Smooth muscle cell (in vitro differentiated cells): ENCODE measurements around the gene MEI1. TPM values are rescaled to one million over a fixed set of nuclear protein-coding genes. Genes with fewer than 3 reads are reported as not detected.

Experiments
- DNase-seq: peaks from one replicate; lab custom pipeline; 2025; ENCODE audit not compliant: unreplicated experiment; lab: John Stamatoyannopoulos, UW
- H2AFZ ChIP-seq: fragments of 200-600 bp; sonication (generic); 2 replicates; pipeline ENCODE4 v1.6.0; 2016; ENCODE audit warnings: antibody characterized with exemption, low read depth, mild to moderate bottlenecking
- H3F3A ChIP-seq: fragments of 200-600 bp; sonication (generic); 2 replicates; pipeline ENCODE4 v1.6.0; 2017; ENCODE audit warnings: antibody characterized with exemption, low read depth
- H3K27ac ChIP-seq: fragments of 200-600 bp; sonication (generic); 2 replicates; pipeline ENCODE4 v1.5.1; 2016; ENCODE audit warnings: low read depth, mild to moderate bottlenecking
- H3K27me3 ChIP-seq: fragments of 200-600 bp; sonication (generic); 2 replicates; pipeline ENCODE4 v1.6.1; 2016; ENCODE audit warnings: low read depth, mild to moderate bottlenecking
- H3K36me3 ChIP-seq: fragments of 200-600 bp; sonication (generic); 2 replicates; pipeline ENCODE4 v1.5.1; 2016; ENCODE audit warnings: low read depth
- H3K4me1 ChIP-seq: fragments of 200-600 bp; sonication (generic); 2 replicates; pipeline ENCODE4 v1.5.1; 2016; ENCODE audit warnings: low read depth
- H3K4me2 ChIP-seq: fragments of 200-600 bp; sonication (generic); 2 replicates; pipeline ENCODE4 v1.6.0; 2016; ENCODE audit warnings: mild to moderate bottlenecking
- H3K4me3 ChIP-seq: fragments of 200-600 bp; sonication (generic); 2 replicates; pipeline ENCODE4 v1.5.1; 2016; ENCODE audit warnings: mild to moderate bottlenecking
- H3K79me2 ChIP-seq: fragments of 200-600 bp; sonication (generic); 2 replicates; pipeline ENCODE4 v1.6.0; 2016; ENCODE audit warnings: low read depth, mild to moderate bottlenecking
- H3K9ac ChIP-seq: fragments of 200-600 bp; sonication (generic); 2 replicates; pipeline ENCODE4 v1.6.0; 2016; ENCODE audit warnings: low read depth
- H3K9me3 ChIP-seq: fragments of 200-600 bp; sonication (generic); replicated peaks from 2 replicates; pipeline ENCODE4 v1.5.1; 2016; ENCODE audit warnings: low read depth
- H4K20me1 ChIP-seq: fragments of 200-600 bp; sonication (generic); 2 replicates; pipeline ENCODE4 v1.6.0; 2016; ENCODE audit warnings: low read depth
- WGBS: methylation state at CpG from one replicate; pipeline ENCODE4 v1.1.7; 2016; ENCODE audit warnings: low lambda C conversion rate; 5-methylcytosine and 5-hydroxymethylcytosine counted together
- polyA plus RNA-seq: library from polyadenylated mRNA; unstranded; fragments of >200 nt; fragmentation: Nextera tagmentation; extraction: Ambion mirVana; gene quantifications from 2 replicates; pipeline ENCODE4 v1.2.1, GENCODE V29; 2016
- total RNA-seq: library from RNA; depleted of rRNA; stranded (reverse); fragments of >200 nt; gene quantifications from 2 replicates; pipeline ENCODE4 v1.2.3, GENCODE V29; 2014
- TF ChIP-seq, protein P1 (sequence below): fragments of 200-600 bp; sonication (generic); IDR thresholded peaks from 2 replicates; pipeline ENCODE4 v1.5.1; 2017; ENCODE audit warnings: borderline replicate concordance, mild to moderate bottlenecking, antibody characterized with exemption; ENCODE audit not compliant: insufficient read depth, poor library complexity, severe bottlenecking

The MEI1 gene
- total and polyA plus RNA-seq, 2 experiments from 2014 or later = 0.18 to 3.2 TPM

DNA sequence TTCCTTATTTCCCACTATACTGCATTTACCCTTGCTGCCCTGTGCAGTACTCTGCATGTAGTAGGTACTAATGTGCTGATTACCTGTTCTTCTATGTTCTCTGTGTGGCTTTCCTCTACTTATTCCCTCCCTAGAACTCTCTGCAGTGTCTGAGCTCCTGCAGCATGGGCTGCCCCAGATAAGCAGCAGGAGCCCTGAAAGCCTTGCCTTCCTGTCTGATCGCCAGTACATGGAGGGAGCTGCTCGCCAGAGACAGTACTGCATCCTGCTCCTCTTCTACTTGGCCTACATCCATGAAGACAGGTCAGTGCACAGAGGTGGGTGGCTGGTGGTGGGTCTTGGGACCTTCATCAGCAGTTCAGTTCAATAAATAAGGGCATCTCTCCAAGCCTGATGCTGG, 58.9 kb downstream of the MEI1 start:
- DNase-seq = no peak
- Histone ChIP-seq H3K4me2 (no peak overlapping the region), H3K79me2 (no peaks in the 10 kb centered on the region), H3K36me3 (no peaks in the 10 kb centered on the region), H3K4me1 (no peaks in the 10 kb centered on the region), H2AFZ (no peak overlapping the region), H3K4me3 (no peak overlapping the region), H4K20me1 (no peaks in the 10 kb centered on the region), H3F3A (no peaks in the 10 kb centered on the region), H3K27ac (no peak overlapping the region), H3K9ac (no peak overlapping the region), H3K27me3 (no peaks in the 10 kb centered on the region), H3K9me3 (no peaks in the 10 kb centered on the region)
- WGBS = 80% methylated on average over 2 of the region's 2 CpGs
- TF ChIP-seq, protein P1, sequence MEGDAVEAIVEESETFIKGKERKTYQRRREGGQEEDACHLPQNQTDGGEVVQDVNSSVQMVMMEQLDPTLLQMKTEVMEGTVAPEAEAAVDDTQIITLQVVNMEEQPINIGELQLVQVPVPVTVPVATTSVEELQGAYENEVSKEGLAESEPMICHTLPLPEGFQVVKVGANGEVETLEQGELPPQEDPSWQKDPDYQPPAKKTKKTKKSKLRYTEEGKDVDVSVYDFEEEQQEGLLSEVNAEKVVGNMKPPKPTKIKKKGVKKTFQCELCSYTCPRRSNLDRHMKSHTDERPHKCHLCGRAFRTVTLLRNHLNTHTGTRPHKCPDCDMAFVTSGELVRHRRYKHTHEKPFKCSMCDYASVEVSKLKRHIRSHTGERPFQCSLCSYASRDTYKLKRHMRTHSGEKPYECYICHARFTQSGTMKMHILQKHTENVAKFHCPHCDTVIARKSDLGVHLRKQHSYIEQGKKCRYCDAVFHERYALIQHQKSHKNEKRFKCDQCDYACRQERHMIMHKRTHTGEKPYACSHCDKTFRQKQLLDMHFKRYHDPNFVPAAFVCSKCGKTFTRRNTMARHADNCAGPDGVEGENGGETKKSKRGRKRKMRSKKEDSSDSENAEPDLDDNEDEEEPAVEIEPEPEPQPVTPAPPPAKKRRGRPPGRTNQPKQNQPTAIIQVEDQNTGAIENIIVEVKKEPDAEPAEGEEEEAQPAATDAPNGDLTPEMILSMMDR = no peak

DNA sequence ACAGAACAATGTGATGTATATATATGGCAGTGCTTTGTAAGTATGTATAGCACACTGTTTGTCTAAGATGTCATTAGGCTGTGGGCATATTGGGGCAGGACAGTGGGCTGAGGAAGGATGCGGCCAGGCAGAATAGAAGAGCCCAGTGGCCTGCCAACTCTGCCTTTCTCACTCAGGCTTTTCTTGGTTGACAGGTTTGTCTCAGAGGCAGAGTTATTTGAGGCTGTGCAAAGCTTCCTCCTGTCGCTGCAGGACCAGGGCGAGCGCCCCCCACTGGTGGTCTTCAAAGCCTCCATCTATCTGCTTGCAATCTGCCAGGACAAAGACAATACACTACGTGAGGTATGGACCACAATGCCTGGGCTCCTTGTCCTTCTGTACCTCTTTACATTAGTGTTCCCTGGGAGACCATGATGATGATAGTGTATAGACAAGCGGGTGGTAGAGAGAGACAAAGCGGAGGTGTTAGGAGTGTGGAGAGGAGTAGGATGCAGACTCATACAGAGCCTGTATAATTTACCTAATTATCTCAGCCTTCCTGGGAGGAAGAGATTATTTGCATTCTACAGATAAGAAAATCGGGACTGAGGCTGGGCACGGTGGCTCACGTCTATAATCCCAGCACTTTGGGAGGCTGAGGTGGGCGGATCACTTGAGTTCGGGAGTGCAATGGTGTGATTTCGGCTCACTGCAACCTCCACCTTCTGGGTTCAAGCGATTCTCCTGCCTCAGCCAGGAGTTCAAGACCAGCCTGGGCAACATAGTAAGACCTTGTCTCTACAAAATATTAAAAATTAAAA, 63.9 kb downstream of the MEI1 start:
- WGBS = 51% methylated on average over 14 of the region's 14 CpGs
- Histone ChIP-seq H4K20me1 (no peaks in the 10 kb centered on the region), H3K4me3 (no peak overlapping the region), H3K9ac (no peak overlapping the region), H3F3A (no peaks in the 10 kb centered on the region), H2AFZ (no peak overlapping the region), H3K79me2 (no peaks in the 10 kb centered on the region), H3K27ac (no peak overlapping the region), H3K9me3 (no peaks in the 10 kb centered on the region), H3K27me3 (no peaks in the 10 kb centered on the region), H3K36me3 (no peaks in the 10 kb centered on the region), H3K4me2 (no peak overlapping the region), H3K4me1 (no peaks in the 10 kb centered on the region)
- no peak for DNase-seq
- TF ChIP-seq, protein P1 = peak; percentile 44

DNA sequence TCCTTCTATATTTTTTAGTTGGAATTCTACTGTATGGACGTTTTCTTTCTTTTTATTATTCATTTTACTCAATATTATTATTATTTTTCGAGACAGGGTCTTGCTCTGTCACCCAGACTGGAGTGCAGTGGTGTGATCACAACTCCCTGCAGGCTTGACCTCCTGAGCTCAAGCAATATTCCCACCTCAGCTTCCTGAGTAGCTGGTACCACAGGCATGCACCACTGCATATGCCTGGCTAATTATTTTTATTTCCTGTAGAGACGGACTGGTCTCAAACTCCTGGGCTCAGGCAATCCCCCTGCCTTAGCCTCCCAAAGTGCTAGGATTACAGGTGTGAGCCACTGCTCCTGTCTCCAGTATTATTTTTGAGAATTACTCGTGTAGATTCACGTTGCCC, 67.2 kb downstream of the MEI1 start:
- 82% methylated on average over 5 of the region's 5 CpGs for WGBS
- DNase-seq = no peak

More for the DNA sequence above, 67.2 kb downstream of the MEI1 start:
- Histone ChIP-seq H2AFZ (no peak overlapping the region), H3K27me3 (no peaks in the 10 kb centered on the region), H3K4me1 (no peaks in the 10 kb centered on the region), H3K79me2 (no peaks in the 10 kb centered on the region), H3K27ac (no peak overlapping the region), H3K4me3 (no peak overlapping the region), H3F3A (no peaks in the 10 kb centered on the region), H4K20me1 (no peaks in the 10 kb centered on the region), H3K9ac (no peak overlapping the region), H3K9me3 (no peaks in the 10 kb centered on the region), H3K4me2 (no peak overlapping the region), H3K36me3 (no peaks in the 10 kb centered on the region)
- TF ChIP-seq, protein P1 = no peak
